Stimulated activated naive CD8-positive, alpha-beta T cell treated with anti-CD3 and anti-CD28 coated beads, Interleukin-15, Interleukin-2, amounts not matched to agents 100 ng/mL and 50 ng/mL, for 24 hours (primary cell): ENCODE data around the gene HSF2BP.
"Not testable (repeated sequence)": the region's sequence is repeated elsewhere in the genome, so short reads cannot be mapped to it uniquely, and the experiment has no call there.

ENCODE experiments used
- H3K27ac Mint-ChIP-seq: one replicate; pipeline ENCODE4 v1.8.0; 2021; ENCODE audit warnings: mild to moderate bottlenecking, mixed read lengths
- H3K27me3 Mint-ChIP-seq: one replicate; pipeline ENCODE4 v1.8.0; 2021; ENCODE audit warnings: mixed read lengths
- H3K36me3 Mint-ChIP-seq: one replicate; pipeline ENCODE4 v1.8.0; 2021; ENCODE audit warnings: low read depth, mixed read lengths
- H3K4me1 Mint-ChIP-seq: one replicate; pipeline ENCODE4 v1.8.0; 2021; ENCODE audit warnings: low read depth, mixed read lengths
- H3K4me3 Mint-ChIP-seq: one replicate; pipeline ENCODE4 v1.8.0; 2021; ENCODE audit warnings: mild to moderate bottlenecking, mixed read lengths
- H3K9me3 Mint-ChIP-seq: one replicate; pipeline ENCODE4 v1.8.0; 2021; ENCODE audit warnings: mixed read lengths

HSF2BP gene

GRCh38 chr21:43624339-43624738, 34.9 kb downstream of the HSF2BP start:
- H3K27ac Mint-ChIP-seq, result no peak overlapping the region
- no peaks in the 10 kb centered on the region for H3K36me3 Mint-ChIP-seq
- no peak overlapping the region for H3K4me3 Mint-ChIP-seq
- no peaks in the 10 kb centered on the region for H3K4me1 Mint-ChIP-seq
- H3K9me3 Mint-ChIP-seq, result peaks cover 4% of the 10 kb centered on the region
- no peaks in the 10 kb centered on the region for H3K27me3 Mint-ChIP-seq

GRCh38 chr21:43623588-43623987, 35.7 kb downstream of the HSF2BP start:
- Mint-ChIP-seq H3K27me3 (no peaks in the 10 kb centered on the region), H3K36me3 (no peaks in the 10 kb centered on the region), H3K4me1 (no peaks in the 10 kb centered on the region), H3K4me3 (no peak overlapping the region), H3K9me3 (peaks cover 4% of the 10 kb centered on the region), H3K27ac (no peak overlapping the region)

GRCh38 chr21:43622796-43623195, 36.5 kb downstream of the HSF2BP start:
- no peaks in the 10 kb centered on the region for H3K27me3 Mint-ChIP-seq
- H3K27ac Mint-ChIP-seq, result no peak overlapping the region
- no peaks in the 10 kb centered on the region for H3K4me1 Mint-ChIP-seq
- peaks cover 4% of the 10 kb centered on the region for H3K9me3 Mint-ChIP-seq
- H3K4me3 Mint-ChIP-seq, result no peak overlapping the region
- H3K36me3 Mint-ChIP-seq, result no peaks in the 10 kb centered on the region

DNA sequence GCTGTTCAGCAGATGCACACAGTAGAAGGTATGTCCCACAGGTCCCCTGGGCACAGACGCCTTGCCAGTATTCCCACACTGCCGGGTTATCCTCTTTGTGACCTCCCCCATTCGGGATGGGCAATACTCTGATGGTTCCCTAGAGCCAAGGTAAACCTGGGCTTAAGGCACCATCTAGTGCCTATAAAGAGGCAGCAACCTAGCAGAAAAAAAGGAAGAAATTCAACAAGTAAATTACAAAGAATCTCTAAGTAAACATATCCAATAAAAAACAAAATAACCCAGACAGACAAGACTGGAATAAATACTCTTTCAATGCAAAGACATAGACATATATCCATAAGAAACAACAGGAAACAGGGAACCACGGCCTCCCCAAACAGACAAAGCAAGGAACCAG, 39.4 kb downstream of the HSF2BP start:
- no peak overlapping the region for H3K4me3 Mint-ChIP-seq
- no peak overlapping the region for H3K27ac Mint-ChIP-seq
- no peaks in the 10 kb centered on the region for H3K4me1 Mint-ChIP-seq
- H3K27me3 Mint-ChIP-seq, result no peaks in the 10 kb centered on the region
- no peaks in the 10 kb centered on the region for H3K36me3 Mint-ChIP-seq
- peaks cover 4% of the 10 kb centered on the region for H3K9me3 Mint-ChIP-seq

- H3K36me3 Mint-ChIP-seq, result no peaks in the 10 kb centered on the region
- H3K4me3 Mint-ChIP-seq, result no peak overlapping the region
- no peaks in the 10 kb centered on the region for H3K27me3 Mint-ChIP-seq
- H3K4me1 Mint-ChIP-seq, result no peaks in the 10 kb centered on the region
- peaks cover 4% of the 10 kb centered on the region for H3K9me3 Mint-ChIP-seq
- no peak overlapping the region for H3K27ac Mint-ChIP-seq
These were observed 39.9 kb downstream of the HSF2BP start for GRCh38 chr21:43619344-43619743.

DNA sequence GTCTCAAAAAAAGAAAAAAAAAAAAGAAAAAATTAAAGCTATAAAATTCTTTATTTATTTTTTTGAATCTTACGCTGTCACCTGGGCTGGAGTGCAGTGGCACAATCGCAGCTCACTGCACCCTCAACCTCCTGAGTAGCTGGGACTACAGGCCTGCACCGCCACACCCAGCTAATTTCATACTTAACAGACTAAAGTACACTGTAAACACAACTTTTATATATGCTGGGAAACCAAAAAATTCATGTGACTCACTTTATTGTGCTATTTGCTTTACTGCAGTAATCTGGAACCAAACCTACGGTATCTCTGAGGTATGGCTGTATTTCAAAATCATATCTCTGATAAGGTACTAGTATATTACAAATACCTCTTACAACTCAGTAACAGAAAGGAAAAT, 40.3 kb downstream of the HSF2BP start:
- Mint-ChIP-seq H3K36me3 (no peaks in the 10 kb centered on the region), H3K27ac (no peak overlapping the region), H3K4me1 (no peaks in the 10 kb centered on the region), H3K4me3 (no peak overlapping the region), H3K27me3 (no peaks in the 10 kb centered on the region), H3K9me3 (peaks cover 4% of the 10 kb centered on the region)

- H3K27ac Mint-ChIP-seq, result not testable (repeated sequence)
These were observed 42.4 kb downstream of the HSF2BP start for GRCh38 chr21:43616861-43617260.

DNA sequence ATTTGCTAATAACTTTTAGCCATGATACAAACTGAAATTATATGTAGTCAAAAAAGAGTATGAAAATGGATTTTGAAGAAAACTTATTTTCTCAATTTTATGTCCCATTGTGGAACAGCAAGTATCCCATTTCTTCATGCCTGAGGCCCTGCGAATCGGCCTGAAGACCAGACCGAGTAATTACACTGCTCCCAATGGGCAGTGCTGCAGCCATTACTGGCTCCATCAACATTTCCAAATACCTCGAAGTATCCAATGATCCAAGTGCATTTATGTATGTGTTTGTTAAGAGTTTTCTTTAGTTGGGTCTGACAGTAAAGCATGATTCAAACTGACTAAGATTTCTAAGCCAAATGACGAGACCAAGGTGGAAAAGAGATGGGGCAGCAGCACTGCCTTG, 44.4 kb downstream of the HSF2BP start:
- H3K27ac Mint-ChIP-seq, result no peak overlapping the region
- no peaks in the 10 kb centered on the region for H3K27me3 Mint-ChIP-seq
- no peaks in the 10 kb centered on the region for H3K9me3 Mint-ChIP-seq
- H3K4me1 Mint-ChIP-seq, result peaks cover 10% of the 10 kb centered on the region
- no peaks in the 10 kb centered on the region for H3K36me3 Mint-ChIP-seq
- no peak overlapping the region for H3K4me3 Mint-ChIP-seq

More at GRCh38 chr21:43616861-43617260, 42.4 kb downstream of the HSF2BP start:
- not testable (repeated sequence) for H3K36me3 Mint-ChIP-seq, H3K9me3 Mint-ChIP-seq, H3K4me3 Mint-ChIP-seq, H3K27me3 Mint-ChIP-seq
- peaks cover 10% of the 10 kb centered on the region for H3K4me1 Mint-ChIP-seq

DNA sequence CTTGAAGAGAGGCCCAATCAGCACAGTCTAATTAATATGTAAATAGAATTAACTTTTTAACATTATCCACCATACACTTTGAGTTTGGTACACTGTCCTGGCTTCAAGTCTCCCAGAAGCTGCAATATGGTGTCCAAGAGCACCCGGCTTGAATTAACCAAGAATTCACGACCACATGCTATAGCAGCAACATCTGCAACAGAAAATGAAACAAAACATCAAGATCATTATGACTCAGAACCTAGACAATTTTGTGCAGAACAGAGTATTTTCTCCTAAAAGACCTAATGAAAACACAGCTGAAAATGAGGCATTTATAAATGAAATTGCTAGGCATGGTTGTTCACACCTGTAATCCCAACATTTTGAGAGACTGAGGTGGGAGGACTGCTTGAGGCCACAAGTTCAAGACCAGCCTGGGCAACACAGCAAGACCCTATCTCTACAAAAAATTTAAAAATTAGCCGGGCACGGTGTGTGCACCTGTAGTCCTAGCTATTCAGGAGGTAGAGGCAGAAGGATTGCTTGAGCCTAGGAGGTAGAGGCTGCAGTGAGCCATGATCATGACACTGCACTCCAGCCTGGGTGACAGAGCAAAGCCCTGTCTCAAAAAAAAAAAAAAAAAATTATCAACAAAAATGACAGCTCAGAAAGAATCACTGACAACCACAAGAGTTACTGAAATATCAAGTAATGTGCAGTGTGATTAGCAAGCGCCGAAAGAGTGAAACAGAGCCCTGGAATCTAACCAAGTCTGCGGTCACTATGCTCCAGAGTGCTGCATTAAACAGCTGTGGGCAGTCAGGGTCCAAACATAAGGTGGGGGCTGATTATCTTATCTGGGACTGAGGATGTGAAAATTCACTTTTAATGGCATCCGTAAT, 45.3 kb downstream of the HSF2BP start:
- Mint-ChIP-seq H3K27me3 (no peaks in the 10 kb centered on the region), H3K4me1 (peaks cover 10% of the 10 kb centered on the region), H3K27ac (no peak overlapping the region), H3K9me3 (no peaks in the 10 kb centered on the region), H3K4me3 (no peak overlapping the region), H3K36me3 (no peaks in the 10 kb centered on the region)

DNA sequence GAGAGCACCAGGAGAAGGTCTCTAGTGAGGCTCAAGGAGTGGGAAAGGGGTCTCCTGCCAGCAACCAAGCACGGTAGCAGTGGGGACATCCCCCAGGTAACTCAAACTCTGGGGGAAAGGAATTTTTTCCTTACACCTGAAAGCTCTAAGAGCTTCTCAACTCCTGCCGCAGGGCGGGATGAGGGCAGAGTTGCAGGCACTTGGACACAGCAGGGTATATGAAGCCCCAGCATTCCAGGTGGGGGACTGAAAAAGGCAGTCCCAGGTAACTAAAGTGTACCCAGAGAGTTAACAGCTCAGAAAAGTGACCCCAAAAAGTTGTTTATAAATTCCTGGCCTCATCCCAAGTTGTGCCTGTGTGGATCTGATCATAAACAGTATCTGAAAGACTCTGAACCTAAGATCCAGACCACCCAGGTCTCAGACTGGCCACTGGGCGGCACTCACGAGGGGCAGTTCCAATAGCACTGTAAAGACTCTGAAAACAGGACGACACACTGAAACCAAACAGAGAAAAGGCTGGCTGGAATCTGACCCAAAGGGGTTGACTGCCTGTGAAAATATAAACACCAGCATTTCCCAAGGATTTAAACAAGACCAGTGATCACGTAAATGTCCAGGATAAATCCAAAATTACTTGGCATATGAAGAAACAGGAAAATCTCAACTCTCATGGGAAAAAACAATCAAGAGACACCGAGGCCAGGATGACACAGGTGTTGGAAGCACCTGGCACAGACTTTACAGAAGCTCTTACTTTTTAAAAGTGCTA, 47.5 kb downstream of the HSF2BP start:
- Mint-ChIP-seq H3K27ac (no peak overlapping the region), H3K4me1 (peaks cover 10% of the 10 kb centered on the region), H3K4me3 (no peak overlapping the region), H3K9me3 (no peaks in the 10 kb centered on the region), H3K27me3 (no peaks in the 10 kb centered on the region), H3K36me3 (no peaks in the 10 kb centered on the region)

DNA sequence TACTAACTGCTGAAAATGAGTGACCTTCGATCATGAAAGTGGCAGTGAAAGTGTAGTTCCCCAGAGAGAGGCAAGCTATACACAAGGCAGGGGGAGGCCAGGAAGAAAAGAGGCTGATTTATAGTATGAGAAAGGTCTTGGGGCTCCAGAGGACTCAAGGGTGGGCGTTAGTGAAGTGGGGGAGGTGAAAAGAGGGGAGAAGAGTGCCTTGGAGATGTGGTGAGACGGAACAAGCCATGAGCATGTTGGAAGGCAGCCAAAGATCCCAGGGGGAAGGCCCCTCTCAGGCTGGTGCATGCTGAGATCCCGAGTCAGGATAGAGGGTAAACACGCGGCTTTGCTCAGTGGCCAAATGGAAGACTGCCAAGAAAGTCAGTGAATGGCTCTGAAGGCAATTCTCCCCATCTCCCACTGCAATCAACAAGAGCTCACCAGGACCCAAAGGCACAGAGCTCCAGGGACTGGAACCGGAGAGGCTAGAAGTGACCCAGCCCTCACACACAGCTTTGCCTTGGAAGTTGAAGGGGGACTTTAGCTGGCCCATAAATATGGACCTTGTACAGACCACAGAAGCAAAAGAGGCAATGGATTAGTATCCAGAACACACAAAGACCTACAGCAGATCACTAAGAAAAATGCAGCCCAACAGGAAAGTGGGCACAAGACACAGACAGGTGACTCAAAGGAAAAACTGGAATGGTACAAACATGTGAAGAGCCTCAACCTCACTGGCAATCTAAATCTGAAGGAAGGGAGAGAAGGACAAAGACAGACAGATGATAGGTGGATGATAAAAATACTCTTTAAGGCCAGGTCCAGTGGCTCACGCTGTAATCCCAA, 49.6 kb downstream of the HSF2BP start:
- H3K9me3 Mint-ChIP-seq, result no peaks in the 10 kb centered on the region
- no peak overlapping the region for H3K27ac Mint-ChIP-seq

DNA sequence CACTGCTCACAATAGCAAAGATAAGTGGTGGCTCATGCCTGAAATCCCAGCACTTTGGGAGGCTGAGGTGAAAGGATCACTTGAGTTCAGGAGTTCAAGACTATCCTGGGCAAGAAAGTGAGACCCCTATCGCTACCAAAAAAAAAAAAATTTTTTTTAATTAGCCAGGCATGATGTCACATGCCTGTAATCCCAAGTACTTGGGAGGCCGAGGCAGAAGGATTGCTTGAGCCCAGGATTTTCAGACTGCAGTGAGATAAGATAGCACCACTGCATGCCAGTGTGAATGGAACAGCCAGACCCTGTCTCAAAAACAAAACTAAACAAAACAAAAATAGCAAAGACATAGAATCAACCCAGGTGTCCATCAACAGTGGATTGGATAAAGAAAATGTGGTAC, 50.6 kb downstream of the HSF2BP start:
- Mint-ChIP-seq H3K9me3 (no peaks in the 10 kb centered on the region), H3K36me3 (no peaks in the 10 kb centered on the region), H3K4me1 (peaks cover 8% of the 10 kb centered on the region), H3K27ac (no peak overlapping the region), H3K27me3 (no peaks in the 10 kb centered on the region), H3K4me3 (no peak overlapping the region)

More for the DNA sequence above, 49.6 kb downstream of the HSF2BP start:
- Mint-ChIP-seq H3K4me1 (peaks cover 10% of the 10 kb centered on the region), H3K4me3 (no peak overlapping the region), H3K36me3 (no peaks in the 10 kb centered on the region), H3K27me3 (no peaks in the 10 kb centered on the region)

DNA sequence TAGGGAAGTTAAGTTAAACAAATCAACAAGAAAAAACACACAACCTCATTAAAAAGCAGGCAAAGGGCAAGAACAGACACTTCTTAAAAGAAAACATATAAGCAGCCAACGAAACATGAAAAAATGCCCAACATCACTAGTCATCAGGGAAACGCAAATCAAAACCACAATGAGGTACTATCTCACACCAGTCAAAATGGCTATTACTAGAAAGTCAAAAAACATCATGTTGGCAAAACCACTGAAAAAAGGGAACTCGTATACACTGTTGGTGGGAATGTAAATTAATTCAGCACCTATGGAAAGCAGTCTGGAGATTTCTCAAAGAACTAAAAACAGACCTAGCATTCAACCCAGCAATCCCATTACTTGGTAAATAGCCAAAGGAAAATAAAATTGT, 51.1 kb downstream of the HSF2BP start:
- Mint-ChIP-seq H3K27ac (no peak overlapping the region), H3K4me1 (peaks cover 5% of the 10 kb centered on the region), H3K36me3 (no peaks in the 10 kb centered on the region), H3K9me3 (no peaks in the 10 kb centered on the region), H3K4me3 (no peak overlapping the region), H3K27me3 (no peaks in the 10 kb centered on the region)

DNA sequence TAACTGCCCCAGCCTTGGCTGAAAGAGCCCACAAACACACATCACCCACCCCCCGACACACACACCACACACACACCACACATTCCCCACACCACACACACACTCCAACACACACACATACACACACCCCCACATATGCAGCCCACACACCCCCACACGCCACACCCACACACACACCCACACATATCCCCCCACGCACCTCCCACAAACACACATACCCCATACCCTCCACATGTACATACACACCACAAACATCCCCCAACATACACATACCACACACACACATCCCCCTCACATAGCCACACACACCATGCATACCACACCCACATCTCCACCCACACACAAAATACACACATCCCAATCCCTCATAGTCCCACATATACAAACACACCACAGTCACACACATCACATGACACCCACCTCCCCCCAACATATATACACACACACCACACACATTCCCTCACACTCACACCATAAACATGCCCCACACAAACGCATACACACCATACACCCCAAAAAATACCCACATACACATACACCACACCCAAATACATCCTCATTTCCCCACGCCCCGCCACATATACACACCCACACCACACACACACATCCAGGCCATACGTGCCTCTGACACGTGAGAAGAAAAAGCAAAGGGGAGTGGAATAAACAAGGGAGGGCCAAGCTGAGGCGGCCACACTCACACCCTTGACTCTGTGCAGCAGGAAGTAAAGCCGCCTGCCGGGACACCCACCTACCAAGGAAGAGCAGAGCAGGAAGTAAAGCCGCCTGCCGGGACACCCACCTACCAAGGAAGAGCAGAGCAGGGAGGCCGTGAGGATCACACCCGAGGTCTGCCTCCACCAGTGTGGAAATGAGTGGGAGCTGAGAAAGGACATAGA, 53.7 kb downstream of the HSF2BP start:
- Mint-ChIP-seq H3K27me3 (no peaks in the 10 kb centered on the region), H3K36me3 (no peaks in the 10 kb centered on the region), H3K4me3 (no peak overlapping the region), H3K4me1 (no peaks in the 10 kb centered on the region), H3K9me3 (no peaks in the 10 kb centered on the region), H3K27ac (no peak overlapping the region)
